NCI-H774 (cell line): Measurements from ENCODE around the gene GALNT2.

Source experiments
- DNase-seq: peaks from one replicate; lab custom pipeline; 2025; lab: John Stamatoyannopoulos, UW

The GALNT2 gene

GRCh38 chr1:230322967-230323547 is 256.0 kb downstream of the GALNT2 start:
- no peak for DNase-seq

DNA sequence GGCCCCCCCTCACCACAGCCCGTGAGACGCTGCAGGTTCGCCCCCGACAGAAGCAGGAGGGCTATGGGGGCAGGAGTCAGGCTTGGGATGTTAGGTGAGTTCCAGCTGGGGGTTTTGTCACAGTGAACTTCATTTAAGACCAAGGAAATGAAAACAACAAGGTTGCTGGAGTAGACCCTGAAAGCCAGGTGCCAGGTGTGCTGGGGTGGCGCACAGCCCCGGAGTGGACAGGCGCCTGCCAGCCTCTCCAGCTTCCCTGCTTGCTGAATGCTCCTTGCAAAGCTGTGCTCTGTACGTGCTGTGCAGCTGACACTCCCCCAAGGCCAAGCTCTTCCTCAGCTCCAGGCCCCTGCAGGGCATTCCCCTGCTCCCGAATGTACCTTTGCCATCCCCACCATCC is 256.6 kb downstream of the GALNT2 start:
- no peak for DNase-seq

GRCh38 chr1:230326971-230327891 is 260.2 kb downstream of the GALNT2 start:
- no peak for DNase-seq

DNA sequence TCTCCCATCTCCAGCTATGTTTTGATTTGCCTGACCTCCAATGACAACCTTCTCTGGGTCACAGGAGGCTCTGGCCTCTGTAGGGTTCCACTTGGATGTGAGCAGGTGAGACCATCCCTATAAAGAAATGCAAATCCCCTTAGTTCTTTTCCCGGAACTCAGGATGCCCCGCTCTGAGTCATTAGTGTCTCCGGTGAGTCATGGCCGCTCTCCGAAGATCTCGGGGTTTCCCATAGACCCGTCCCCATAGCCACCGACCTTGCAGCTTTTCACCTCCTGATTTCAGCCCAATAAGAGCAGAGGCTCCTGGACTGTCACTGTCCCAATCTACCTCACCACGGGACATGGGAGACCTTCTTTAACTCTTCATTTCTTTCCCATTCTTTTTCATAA is 260.9 kb downstream of the GALNT2 start:
- no peak for DNase-seq

GRCh38 chr1:230328342-230329015 is 261.4 kb downstream of the GALNT2 start:
- no peak for DNase-seq

DNA sequence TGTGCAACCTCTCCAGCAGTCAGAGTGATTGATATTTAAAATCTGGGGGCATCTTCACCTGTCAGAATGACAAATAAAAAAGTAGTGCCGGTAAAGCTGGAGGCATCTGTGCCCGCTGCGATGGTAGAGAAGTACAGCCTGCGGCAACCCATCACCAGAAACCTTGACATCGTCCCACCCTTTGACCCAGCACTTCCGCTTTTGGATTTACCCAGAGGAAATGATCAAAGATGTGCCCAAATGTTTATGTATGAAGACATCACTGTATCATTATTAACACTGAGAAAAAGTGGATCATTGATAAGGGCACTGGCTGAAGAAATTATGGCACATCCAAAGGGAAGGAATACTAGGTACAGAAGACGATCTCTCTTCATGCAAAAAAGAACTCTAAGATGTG is 263.1 kb downstream of the GALNT2 start:
- no peak for DNase-seq
